Measurements from ENCODE around the gene DIS3L2.

DNA sequence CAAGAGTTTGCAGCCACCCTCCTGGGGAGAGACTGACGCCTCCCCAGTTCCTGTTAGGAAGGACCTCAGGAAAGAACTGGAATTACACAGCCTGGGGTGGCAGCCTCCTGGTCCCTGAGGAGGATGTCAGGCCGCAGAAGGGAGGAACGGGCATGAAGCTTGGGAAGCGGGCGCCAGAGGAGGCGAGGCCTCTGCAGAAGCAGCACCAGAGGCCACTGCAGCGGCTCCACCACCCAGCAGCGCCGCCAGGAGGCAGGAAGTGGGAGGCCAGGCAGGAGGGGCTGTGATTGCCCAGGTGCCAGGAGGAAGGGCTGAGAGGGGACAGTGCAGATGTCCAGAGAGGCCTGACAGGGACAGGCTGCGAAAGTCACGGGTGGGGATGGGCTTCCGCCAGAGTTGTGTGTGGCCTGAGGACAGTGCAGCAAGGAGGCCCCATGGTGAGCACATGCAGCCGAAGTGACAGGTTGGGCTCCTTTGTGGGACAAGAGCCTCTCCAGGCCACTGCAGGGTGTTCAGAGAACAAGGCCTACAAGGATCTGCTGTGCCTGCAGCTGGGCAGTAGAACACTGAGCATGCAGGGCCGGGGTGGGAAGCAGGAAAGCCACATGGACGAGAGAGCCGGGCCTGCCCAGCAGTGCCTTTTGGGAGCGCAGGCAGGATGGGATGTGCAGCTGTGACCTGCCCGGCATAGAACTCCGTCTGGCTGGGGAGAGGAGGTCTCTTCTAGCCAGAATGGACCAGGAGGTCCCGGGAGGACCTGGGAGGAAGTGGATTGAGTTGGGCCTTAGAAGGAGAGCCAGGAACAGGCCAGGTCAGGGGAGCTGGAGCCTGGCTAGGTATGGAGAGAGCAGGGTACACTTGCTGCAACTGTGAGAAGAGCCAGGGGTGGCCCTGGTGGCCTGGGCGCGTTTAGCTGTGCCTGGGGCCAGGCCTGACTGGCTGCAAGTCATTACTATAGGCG lies 377.9 kb downstream of the DIS3L2 start:
- TF ChIP-seq, protein P1, sequence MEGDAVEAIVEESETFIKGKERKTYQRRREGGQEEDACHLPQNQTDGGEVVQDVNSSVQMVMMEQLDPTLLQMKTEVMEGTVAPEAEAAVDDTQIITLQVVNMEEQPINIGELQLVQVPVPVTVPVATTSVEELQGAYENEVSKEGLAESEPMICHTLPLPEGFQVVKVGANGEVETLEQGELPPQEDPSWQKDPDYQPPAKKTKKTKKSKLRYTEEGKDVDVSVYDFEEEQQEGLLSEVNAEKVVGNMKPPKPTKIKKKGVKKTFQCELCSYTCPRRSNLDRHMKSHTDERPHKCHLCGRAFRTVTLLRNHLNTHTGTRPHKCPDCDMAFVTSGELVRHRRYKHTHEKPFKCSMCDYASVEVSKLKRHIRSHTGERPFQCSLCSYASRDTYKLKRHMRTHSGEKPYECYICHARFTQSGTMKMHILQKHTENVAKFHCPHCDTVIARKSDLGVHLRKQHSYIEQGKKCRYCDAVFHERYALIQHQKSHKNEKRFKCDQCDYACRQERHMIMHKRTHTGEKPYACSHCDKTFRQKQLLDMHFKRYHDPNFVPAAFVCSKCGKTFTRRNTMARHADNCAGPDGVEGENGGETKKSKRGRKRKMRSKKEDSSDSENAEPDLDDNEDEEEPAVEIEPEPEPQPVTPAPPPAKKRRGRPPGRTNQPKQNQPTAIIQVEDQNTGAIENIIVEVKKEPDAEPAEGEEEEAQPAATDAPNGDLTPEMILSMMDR (IDR thresholded peaks at IDR 0.05 in 4 of 5, conservative IDR thresholded peaks at IDR 0.05 in 1 of 5), result no peak
- no peak for TF ChIP-seq POLR2A (IDR thresholded peaks at IDR 0.05)

Measured in gastrocnemius medialis (tissue), 4 donors.